DOHH2 (cell line): Measurements from ENCODE around the gene ZMIZ1.

ENCODE experiments used
- EZH2phosphoT487 ChIP-seq: fragments of 200-600 bp; sonication (generic); IDR thresholded peaks from 2 replicates; pipeline ENCODE4 v1.6.1; 2017; ENCODE audit warnings: borderline replicate concordance, mild to moderate bottlenecking, antibody characterized with exemption, low read length, moderate library complexity, mixed read lengths
- TF ChIP-seq, protein P1 (sequence below): fragments of 200-600 bp; sonication (generic); IDR thresholded peaks from one replicate; pipeline ENCODE4 v1.5.1; 2014; ENCODE audit warnings: antibody characterized with exemption, mild to moderate bottlenecking, low read depth, low read length; ENCODE audit not compliant: poor library complexity, severe bottlenecking

GRCh38 chr10:79320820-79321493 lies 252.2 kb downstream of the ZMIZ1 start:
- TF ChIP-seq, protein P1, sequence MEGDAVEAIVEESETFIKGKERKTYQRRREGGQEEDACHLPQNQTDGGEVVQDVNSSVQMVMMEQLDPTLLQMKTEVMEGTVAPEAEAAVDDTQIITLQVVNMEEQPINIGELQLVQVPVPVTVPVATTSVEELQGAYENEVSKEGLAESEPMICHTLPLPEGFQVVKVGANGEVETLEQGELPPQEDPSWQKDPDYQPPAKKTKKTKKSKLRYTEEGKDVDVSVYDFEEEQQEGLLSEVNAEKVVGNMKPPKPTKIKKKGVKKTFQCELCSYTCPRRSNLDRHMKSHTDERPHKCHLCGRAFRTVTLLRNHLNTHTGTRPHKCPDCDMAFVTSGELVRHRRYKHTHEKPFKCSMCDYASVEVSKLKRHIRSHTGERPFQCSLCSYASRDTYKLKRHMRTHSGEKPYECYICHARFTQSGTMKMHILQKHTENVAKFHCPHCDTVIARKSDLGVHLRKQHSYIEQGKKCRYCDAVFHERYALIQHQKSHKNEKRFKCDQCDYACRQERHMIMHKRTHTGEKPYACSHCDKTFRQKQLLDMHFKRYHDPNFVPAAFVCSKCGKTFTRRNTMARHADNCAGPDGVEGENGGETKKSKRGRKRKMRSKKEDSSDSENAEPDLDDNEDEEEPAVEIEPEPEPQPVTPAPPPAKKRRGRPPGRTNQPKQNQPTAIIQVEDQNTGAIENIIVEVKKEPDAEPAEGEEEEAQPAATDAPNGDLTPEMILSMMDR, result no peak
- TF ChIP-seq EZH2phosphoT487, result no peak
